Esophagus squamous epithelium (tissue), 4 donors: ENCODE data around the gene NRXN3.

Experiments
- POLR2A ChIP-seq, 4 donors: fragments of 450-650 bp; IDR thresholded peaks; one replicate each; pipeline ENCODE4 v1.6.1; 2017; ENCODE audit warnings: antibody characterized with exemption in 4 of 4, mild to moderate bottlenecking in 4 of 4, moderate library complexity in 3 of 4
- TF ChIP-seq, protein P1 (sequence below), 6 experiments: fragments of 450-650 bp in 4 of 6; fragments of 200-600 bp in 2 of 6; sonication (generic) in 2 of 6; IDR thresholded peaks; one replicate each; pipeline ENCODE4 v1.5.1; 2016 to 2019; ENCODE audit warnings: antibody characterized with exemption in 6 of 6, mild to moderate bottlenecking in 4 of 6, moderate library complexity in 4 of 6

DNA sequence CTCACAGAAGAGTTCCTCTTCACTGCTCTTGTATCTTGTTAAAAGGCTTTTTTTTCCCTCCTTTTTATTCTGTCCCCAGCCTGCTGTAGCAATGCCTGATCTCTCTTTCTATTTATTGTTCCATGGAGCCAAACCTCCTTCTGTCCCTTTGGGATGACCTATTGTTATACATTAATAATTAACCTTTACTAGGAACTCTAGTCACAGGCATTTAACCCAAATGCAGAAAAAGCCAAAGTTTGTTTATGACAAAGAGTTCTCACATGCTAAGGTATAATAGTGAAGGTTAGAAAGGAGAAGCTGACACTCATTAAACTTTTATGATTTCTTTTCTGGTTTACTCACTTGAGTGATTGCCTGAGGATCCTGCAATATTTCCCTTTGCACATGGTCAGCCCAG is 535.8 kb downstream of the NRXN3 start:
- TF ChIP-seq, protein P1, sequence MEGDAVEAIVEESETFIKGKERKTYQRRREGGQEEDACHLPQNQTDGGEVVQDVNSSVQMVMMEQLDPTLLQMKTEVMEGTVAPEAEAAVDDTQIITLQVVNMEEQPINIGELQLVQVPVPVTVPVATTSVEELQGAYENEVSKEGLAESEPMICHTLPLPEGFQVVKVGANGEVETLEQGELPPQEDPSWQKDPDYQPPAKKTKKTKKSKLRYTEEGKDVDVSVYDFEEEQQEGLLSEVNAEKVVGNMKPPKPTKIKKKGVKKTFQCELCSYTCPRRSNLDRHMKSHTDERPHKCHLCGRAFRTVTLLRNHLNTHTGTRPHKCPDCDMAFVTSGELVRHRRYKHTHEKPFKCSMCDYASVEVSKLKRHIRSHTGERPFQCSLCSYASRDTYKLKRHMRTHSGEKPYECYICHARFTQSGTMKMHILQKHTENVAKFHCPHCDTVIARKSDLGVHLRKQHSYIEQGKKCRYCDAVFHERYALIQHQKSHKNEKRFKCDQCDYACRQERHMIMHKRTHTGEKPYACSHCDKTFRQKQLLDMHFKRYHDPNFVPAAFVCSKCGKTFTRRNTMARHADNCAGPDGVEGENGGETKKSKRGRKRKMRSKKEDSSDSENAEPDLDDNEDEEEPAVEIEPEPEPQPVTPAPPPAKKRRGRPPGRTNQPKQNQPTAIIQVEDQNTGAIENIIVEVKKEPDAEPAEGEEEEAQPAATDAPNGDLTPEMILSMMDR (IDR thresholded peaks at IDR 0.05): no peak
- no peak for TF ChIP-seq POLR2A (IDR thresholded peaks at IDR 0.05)
